ENCODE results near the gene PPM1G.

PPM1G gene

GRCh38 chr2:27445615-27446014 is 36.2 kb upstream of the PPM1G start:
- no peaks in the 10 kb centered on the region for H3K4me1 ChIP-seq
- no peak for DNase-seq
- H3K9me3 ChIP-seq = no peaks in the 10 kb centered on the region
- H3K36me3 ChIP-seq = peaks cover 23% of the 10 kb centered on the region
- TF ChIP-seq CTCF (IDR thresholded peaks at IDR 0.05; ENCODE audit: low read depth, low read length) = no peak
- no peak overlapping the region for H3K4me3 ChIP-seq (ENCODE audit: low read depth, low read length)
- no peaks in the 10 kb centered on the region for H3K27me3 ChIP-seq

- no peak for DNase-seq
These were observed 35.8 kb upstream of the PPM1G start for GRCh38 chr2:27445155-27445554.

GRCh38 chr2:27442920-27443282 is 33.5 kb upstream of the PPM1G start:
- no peak for DNase-seq
- TF ChIP-seq CTCF (IDR thresholded peaks at IDR 0.05; ENCODE audit: low read depth, low read length) = no peak
- no peaks in the 10 kb centered on the region for H3K4me1 ChIP-seq
- peaks cover 32% of the 10 kb centered on the region for H3K36me3 ChIP-seq
- H3K4me3 ChIP-seq (ENCODE audit: low read depth, low read length) = no peak overlapping the region
- no peaks in the 10 kb centered on the region for H3K27me3 ChIP-seq
- H3K9me3 ChIP-seq = no peaks in the 10 kb centered on the region

More at GRCh38 chr2:27445155-27445554, 35.8 kb upstream of the PPM1G start:
- H3K36me3 ChIP-seq = peaks cover 27% of the 10 kb centered on the region
- no peak for TF ChIP-seq CTCF (IDR thresholded peaks at IDR 0.05; ENCODE audit: low read depth, low read length)
- H3K4me1 ChIP-seq = no peaks in the 10 kb centered on the region
- no peak overlapping the region for H3K4me3 ChIP-seq (ENCODE audit: low read depth, low read length)
- H3K27me3 ChIP-seq = no peaks in the 10 kb centered on the region
- no peaks in the 10 kb centered on the region for H3K9me3 ChIP-seq

GRCh38 chr2:27441958-27442919 is 32.8 kb upstream of the PPM1G start, which contains the start of gene KRTCAP3:
KRTCAP3 (plus strand) TSS chr2:27442381; CDS start chr2:27442413, 32 bp downstream.
- H3K9me3 ChIP-seq = no peaks in the 10 kb centered on the region
- no peak for TF ChIP-seq CTCF (IDR thresholded peaks at IDR 0.05; ENCODE audit: low read depth, low read length)
- H3K4me1 ChIP-seq = no peaks in the 10 kb centered on the region
- H3K4me3 ChIP-seq (ENCODE audit: low read depth, low read length) = no peak within 1 kb of the TSS
- no peak for DNase-seq
- H3K27me3 ChIP-seq = no peaks in the 10 kb centered on the region
- peaks cover 34% of the 10 kb centered on the region for H3K36me3 ChIP-seq

GRCh38 chr2:27441226-27441926 is 32.0 kb upstream of the PPM1G start:
- Histone ChIP-seq H3K4me1 (no peaks in the 10 kb centered on the region), H3K9me3 (no peaks in the 10 kb centered on the region), H3K27me3 (no peaks in the 10 kb centered on the region), H3K36me3 (peaks cover 33% of the 10 kb centered on the region), H3K4me3 (ENCODE audit: low read depth, low read length) (no peak overlapping the region)
- DNase-seq = no peak
- TF ChIP-seq CTCF (IDR thresholded peaks at IDR 0.05; ENCODE audit: low read depth, low read length) = no peak

All from BE2C (cell line).